GM12874 (cell line): ENCODE results near the gene LOC128125822.

Experiments used
- CTCF ChIP-seq: IDR thresholded peaks from 2 replicates; pipeline ENCODE4 v1.5.1; 2011; ENCODE audit warnings: low read depth, mild to moderate bottlenecking, control low read depth, low read length, moderate library complexity; ENCODE audit not compliant: insufficient read depth

The LOC128125822 gene

GRCh38 chr6:63579937-63580703 is 7.8 kb downstream of the LOC128125822 start:
- TF ChIP-seq CTCF: no peak

- no peak for TF ChIP-seq CTCF
Measured at GRCh38 chr6:63580704-63580961, 8.4 kb downstream of the LOC128125822 start.

- TF ChIP-seq CTCF: no peak
Measured at GRCh38 chr6:63581355-63582013, 9.2 kb downstream of the LOC128125822 start.

GRCh38 chr6:63582579-63583231 is 10.4 kb downstream of the LOC128125822 start:
- no peak for TF ChIP-seq CTCF

- no peak for TF ChIP-seq CTCF
Measured at GRCh38 chr6:63584125-63584514, 11.8 kb downstream of the LOC128125822 start.

GRCh38 chr6:63584566-63584965 is 12.3 kb downstream of the LOC128125822 start:
- no peak for TF ChIP-seq CTCF

- no peak for TF ChIP-seq CTCF
Measured at GRCh38 chr6:63589952-63590411, 17.7 kb downstream of the LOC128125822 start.
